NK-92 (cell line): ENCODE results near the gene BTBD10.

Experiments used
- DNase-seq: peaks from one replicate; lab custom pipeline; 2025; ENCODE audit not compliant: unreplicated experiment; lab: John Stamatoyannopoulos, UW

BTBD10 gene

DNA sequence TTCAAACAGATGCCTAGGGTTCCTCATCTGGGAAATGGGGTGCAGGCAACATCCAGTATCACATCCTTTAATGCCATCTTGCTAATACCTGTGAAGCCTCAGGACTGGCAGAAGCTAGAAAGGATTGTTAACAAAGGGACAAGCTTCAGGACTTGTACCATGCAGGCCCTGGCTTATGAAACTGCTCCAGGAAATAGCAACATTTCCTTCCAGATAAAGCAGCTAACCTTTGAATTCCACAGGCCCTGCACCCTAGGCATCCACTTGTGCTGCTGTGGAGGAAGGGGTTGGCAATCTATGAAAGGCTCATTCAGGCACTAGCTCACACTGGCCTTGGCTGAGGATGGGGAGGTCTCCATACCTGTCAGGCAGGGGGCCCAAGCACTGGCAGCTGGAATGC, 87.2 kb downstream of the BTBD10 start:
- no peak for DNase-seq

DNA sequence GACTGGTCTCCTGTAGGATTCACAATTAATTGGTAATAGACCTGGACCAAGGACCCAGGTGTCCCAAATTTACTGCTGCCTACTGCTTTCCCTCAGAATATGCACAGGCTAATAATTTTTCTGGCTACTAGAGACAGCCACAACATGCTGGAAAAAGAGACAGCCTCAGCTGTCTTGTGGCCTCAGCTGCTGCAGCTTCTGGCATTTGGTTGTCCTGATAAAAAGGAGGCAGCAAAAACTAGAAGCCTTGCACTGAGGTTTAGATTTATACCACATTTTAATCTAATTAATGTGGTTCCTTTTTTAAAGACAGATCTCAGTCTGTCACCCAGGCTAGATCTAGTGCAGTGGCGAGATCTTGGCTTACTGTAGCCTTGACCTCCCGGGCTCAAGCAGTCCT, 89.8 kb downstream of the BTBD10 start:
- no peak for DNase-seq

DNA sequence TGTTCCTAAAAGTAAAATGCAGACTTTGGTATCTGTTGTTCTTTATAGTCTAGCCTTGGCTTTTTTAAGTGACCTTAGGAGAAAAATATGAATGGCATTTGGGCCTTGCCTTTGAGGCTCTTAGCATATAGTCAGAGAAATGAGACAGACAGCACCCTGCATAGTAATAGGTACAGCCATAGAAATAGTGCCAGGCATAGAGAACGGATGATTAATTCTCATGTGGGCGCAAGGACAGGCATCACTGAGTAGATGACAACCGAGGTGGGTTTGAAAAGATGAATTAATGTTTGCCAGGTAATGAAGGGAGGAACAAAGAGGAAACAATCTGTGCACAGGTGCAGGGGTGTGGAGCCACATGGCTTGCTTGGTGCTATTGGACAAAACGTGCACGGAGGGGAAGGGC, 95.0 kb downstream of the BTBD10 start:
- no peak for DNase-seq

DNA sequence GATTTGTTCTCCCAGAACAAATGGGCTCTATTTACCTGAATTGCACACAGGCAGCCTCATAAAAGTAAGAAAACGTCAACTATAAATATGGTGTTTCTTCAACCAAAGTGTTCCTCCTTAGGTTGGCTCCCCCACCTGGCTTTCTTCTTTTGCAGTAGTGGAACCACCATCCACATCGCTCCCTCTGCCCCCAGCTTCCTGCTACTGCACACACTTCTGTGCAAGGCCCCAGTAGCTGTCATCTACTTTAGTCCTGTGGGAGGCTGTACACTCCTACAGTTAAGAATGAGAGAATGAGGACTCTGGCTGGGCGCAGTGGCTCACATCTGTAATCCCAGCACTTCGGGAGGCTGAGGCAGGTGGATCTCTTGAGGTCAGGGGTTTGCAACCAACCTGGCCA, 95.9 kb downstream of the BTBD10 start:
- no peak for DNase-seq

DNA sequence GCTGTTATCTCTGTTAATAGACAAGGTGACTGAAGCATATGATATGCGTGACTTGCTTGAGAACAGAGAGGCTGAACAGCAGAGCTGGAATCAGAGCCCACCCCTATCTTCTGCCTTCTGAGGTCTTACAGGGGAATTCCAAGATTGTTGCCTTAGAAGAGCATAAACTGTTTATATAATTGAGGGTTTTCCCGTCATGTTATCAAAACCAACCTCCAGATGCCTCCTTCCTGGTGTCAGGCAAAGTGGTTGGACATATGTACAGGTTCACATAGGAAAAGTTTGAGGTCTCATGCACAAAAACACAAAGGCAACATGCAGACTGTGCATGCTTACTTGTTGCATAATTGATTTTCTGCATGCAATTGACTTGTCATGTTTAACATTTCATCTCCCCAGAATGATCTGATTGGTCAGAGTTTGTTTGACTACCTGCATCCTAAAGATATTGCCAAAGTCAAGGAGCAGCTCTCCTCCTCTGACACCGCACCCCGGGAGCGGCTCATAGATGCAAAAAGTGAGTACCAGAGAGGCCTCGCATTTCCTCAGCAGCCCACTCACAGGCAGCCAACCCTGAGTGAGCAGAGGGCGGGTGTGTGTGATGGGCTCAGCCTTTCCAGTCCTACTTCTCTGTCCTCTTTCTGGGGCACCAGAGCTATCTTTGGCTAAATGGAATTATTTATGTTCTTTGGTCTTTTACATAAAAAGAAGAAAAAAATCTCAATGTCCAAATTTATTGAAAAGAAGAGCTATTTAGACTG, 96.6 kb downstream of the BTBD10 start:
- DNase-seq, result no peak

DNA sequence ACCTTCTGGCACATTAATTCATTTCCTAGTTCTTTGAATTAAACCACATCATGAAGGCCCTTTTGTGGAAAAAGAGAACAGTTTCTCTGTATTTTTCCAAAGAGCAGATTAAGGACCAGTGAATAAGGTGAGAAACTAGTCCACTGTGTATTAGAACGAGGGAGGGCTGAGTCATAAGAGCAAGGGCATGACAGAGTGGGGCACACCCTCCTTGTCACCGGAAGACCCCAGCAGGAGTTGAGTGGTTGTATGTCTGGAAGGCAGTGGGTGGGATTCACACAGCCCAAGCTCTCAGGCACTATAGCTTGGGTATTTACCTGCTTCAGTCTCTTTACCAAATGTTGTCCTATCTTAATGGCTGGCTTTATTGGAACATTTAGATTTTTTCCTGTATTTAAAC, 98.6 kb downstream of the BTBD10 start:
- DNase-seq, result no peak

DNA sequence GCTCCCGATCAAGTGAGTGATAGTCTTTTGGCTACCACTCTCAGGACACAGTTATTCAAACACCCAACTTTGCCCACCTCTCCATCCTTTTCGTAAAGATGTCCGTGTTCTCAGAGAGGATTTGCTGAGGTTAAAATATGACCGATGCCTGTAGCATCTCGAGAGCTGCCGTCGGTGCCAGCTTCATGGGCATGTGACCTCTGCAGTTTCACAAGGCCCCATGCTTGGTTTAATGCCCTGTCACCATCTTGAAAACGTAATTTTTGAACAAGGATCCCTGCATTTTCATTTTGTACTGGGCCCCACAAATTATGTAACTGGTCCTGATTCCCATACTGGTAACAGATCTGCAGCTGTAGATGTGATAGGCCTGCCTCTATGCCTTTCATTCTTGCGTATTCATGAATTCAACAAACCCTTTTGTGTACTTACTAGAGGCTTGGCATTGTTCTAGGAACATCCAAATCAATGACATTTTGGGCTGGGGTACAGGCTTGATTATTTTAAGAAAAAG, 100.4 kb downstream of the BTBD10 start:
- DNase-seq, result no peak

DNA sequence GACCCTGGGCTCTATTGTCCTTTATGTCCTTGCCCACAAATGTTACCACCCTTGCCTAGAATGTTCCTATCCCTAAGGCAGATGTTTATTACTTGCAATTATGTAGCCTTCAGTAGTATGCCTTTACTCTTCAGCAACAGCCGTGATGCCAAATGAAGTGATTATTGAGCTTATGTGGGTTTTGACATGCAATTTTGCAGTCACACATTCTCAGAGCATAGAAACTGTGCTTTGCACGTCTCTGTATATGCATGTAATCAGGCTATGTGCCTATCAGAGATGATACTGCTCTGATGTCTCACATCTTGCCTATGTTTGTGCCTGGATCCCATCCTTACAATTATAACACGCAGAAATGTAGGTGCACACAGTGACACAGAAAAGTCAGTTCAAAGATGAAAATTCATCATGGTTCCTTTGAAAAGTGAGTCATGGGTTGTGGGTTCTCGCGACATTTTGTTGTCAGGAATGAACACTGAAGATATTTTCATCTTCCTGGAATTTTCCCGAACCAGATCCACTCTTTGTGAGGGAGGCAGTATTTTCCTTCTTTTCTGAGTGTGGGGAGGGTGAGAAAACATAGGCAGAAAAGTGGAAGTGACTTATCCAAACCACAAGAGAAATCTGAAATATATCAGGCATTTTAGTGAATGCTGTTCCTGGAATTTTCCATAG, 104.3 kb downstream of the BTBD10 start:
- no peak for DNase-seq

DNA sequence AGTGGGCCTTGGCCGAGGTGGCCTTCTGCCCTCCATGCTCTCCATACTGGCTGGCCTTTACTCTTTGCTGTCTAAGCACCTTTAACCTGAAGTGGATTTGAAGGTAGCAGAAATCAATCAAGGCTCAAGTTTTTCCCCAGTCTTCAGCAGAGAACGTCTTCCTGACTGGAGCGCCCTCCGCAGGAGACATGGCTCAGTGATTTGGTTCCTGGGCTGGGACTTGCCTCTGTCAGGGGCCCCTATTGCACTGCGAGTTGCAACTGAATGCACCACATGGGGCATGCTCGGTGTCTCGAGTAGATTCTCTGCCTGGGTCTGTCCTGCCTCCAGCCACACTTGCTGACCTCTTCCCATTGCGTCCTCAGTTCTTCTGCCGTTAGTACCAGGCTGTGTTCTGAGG, 105.8 kb downstream of the BTBD10 start:
- DNase-seq, result no peak

DNA sequence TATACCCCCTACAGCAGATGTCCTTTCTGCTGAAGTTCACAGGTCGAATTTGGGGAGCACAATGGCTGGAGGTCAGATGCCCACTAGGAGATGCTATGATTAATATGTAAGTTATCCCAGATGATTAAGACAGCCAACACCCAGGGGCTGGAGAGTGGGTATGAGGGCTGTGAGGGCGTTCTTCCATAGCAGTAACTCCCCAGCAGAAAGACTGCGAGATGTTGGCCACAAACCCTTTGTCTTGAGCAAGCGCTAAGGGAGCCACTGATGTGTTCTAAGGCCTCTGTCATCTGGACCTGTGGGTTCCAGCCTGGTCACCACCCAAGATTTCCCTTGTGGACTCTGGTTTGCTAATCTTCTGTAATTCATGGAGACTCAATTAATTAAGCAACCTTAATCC, 107.8 kb downstream of the BTBD10 start:
- no peak for DNase-seq

DNA sequence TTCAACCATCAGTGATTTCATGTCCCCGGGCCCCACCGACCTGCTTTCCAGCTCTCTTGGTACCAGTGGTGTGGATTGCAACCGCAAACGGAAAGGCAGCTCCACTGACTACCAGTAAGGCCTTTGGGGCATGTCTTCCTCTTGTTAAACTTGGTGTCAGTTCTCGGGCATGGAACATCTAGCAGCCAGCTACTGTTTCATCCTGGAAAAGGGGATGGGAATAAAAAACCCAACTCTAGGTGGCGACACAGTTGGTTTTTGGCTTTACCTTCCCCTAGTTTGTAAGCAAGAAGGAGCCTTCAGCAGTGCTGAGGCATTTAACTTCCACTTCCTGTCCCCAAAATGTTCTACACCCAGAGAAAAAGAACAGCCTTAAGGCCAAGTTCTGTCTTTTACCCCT, 108.7 kb downstream of the BTBD10 start:
- no peak for DNase-seq

DNA sequence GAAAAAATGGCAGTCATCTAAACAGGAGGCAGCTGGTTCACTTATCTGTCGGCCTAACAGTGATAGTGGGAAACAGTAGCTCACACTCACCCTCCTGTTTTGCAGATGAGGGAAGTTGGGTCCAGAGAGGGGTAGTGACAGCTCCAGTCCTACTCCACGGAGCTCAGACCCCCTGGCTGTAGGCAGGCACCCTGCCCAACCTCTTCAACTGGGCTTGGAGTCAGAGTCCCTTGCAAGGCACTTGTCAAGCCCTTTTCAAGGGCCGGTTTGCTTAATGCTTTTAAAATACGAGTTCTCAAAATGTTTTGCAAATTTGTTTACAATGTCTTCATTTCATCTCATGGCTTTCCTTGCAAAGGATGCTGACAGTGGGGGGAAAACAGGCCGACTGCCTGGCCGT, 110.3 kb downstream of the BTBD10 start:
- DNase-seq, result no peak

DNA sequence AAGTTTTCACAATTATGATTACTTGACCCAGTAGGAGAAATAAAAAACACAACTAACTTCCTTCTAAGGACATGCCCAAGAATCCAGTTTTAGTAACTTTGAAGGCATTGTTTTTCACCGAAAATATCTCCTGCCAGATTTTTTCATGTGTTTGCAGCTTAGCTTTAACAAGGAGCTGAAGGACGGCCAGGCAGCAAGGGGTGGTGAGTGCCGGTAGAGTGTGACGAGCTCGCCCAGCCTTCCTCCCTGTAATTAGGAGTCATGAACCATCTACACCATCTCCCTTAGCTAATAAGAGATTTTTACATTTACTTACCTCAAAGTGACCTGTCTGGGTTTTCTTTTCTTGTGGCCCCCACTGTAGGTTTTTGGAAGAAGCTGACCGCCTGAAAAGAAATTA, 113.4 kb downstream of the BTBD10 start:
- no peak for DNase-seq

DNA sequence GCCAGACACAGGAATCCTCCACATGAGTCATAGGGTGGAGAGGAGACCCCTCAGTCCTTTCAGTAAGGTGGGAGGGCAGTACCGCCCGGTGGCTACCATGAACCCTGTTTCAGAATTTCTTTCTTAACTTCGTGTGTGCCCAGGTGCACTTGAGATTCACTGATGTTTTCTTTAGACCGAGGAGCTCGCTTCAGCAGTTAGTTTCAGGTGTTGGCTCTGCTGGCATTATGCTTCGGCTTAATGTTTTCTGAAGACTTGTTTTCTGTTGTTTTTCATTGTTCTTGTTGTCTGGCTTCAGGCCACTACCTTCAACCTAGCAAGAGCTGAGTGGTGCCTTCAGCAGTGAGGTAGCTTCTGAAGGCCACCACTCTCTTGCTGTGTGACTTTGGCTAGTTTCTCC, 114.0 kb downstream of the BTBD10 start:
- no peak for DNase-seq

DNA sequence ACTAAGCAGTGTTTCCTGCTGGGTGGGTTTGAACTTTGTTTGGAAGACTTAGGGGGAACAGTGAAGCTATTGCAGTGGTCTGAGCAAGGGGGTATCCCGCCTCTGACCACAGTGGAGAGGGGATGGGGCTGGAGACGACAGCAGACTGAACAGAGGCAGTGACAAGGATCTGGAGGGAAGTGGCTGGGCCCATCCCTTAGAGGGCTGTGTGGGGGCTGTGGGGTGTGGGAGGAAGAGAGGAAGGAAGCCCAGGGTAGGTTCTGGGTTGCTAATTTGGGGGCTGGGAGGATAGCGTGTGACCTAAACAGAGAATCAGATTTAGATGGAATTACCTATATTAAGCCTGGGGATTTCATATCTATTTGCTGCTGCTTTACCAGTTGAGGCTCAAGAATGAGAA, 114.7 kb downstream of the BTBD10 start:
- no peak for DNase-seq

DNA sequence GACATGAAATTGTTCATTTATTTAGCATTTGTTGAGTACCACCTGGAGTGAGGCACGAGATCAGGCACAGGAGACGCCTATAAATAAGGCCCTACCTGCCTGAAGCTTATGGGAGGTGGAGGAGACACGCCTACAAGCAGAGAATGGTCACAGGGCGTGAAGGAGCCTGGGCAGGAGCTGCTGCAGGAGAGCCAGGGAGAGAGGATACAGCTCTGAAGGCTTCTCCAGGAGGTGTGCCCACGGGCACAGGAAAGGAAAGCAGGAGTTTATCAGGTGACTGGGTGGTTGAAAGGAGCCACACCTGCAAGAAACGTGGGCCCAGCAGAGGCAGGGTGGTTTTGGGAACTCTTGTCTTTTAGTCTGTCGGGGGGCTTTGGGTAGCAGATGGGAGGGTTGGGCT, 115.1 kb downstream of the BTBD10 start:
- DNase-seq, result no peak

DNA sequence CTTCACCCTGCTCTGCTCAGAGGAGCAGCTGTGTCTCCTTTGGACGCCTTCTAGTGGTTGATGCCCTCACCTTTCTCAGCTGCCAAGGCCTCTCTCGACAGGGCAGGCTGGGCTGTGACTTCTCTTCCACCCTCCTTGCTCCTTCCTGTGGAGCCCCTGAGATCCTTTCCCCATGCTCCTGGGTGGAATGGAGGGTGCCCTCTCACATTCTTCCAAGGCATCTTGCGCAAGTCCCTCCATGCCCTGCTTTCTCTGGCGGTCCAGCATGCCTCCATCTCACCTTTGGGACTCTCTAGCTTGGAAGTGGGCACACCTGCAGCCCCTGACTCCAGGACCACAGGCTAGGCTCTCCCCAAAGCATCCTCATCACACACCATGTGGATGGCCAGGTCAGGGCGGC, 116.6 kb downstream of the BTBD10 start:
- DNase-seq, result no peak

DNA sequence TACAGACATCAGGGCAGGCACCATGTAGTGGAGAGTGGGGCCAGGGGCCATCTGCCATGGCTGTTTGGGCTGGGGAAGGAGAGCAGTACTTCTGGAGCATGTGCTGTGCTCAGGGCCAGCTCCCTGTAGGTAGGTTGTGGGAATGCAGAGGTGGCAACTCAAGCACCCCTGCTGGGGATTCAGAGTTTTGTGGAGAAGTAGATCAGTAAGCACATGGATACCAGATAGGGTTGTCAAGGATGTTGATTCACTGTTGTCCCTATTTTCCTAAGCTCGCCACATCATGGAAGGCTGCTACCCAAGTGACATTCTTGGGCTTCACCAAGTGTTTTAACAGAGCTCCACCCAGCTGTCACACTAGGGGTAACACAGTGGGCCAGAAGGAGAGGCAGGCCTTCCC, 118.2 kb downstream of the BTBD10 start:
- DNase-seq, result no peak

DNA sequence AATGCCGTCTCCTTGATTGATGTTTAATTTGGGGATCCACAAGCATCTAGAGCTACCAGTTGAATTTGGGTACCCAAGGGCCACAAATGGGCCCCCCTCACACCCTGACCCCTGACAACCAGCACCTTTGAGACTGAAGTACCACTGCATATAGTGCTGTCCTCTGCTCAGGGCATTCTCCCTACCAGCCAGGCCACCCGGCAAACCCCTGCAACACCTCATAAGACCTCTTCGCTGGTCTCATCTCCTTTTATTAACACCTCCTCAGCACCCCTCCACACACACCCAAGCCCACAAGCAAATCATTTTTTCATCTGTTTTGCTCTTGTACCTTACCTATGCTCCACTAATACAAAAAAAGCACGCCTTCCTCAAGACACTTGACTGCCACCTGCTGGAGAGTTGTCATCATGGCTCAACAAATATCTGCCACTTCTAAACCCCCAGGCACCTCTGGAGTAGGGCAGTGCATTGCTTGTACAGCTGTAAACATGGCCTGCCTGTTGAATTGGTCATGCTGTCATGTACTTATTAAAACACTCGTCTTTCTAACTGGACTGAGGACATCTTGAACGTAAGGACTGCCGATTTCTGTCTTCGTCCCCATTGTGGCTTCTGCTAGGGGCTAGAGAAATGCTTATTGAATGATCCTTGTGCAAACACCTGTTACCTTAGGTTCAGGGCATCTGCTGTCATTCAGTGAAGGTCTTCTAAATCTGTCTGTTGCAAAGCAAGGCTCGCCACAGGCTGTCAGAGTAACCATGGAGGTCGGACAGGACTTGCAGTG, 118.9 kb downstream of the BTBD10 start:
- peak; percentile 2 for DNase-seq

DNA sequence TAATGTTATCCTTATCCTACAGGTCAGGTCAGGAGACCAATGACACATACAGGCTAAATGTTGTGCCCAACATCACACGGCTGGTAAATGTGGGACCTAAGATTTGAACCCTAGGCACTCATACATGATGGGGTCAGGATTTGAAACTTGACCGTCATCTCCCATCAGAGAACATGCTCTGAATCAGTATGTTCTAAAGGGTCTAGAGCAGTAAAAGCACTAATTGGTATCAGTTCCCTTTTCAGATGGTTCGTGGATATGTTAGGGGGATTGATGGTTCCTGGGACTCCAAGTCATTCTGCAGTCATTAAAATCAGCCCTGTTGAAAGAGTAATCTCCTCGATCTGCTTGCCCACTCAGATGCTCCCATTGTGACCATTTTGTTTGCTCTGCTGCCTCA, 120.0 kb downstream of the BTBD10 start:
- no peak for DNase-seq

DNA sequence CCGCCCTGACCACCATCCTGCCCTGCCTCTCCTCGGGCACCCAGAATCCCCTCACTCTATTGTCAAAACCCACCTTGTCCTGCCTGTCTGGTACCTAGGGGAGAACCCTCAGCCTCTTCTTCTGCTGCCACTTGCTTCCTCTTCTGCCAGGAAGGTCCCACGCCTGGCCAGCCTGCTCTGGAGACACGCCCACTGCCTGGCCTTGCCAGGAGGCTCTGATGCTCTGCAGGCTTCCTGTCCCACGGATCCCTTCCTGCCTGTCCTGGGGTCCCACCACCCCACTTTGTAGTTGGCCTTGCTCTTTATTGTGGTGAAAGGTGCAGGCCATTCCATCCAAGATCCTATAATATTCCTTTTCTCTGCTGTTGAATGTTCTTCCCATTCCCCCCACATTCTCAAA, 122.0 kb downstream of the BTBD10 start:
- no peak for DNase-seq
